Measurements from ENCODE around the gene GSAP. TPM values are rescaled to one million over a fixed set of nuclear protein-coding genes. Genes with fewer than 3 reads are reported as not detected.

The GSAP gene
- total and polyA plus RNA-seq, 2 of the 4 experiments (the other 2 are of a cell fraction): 1.6 to 1.8 TPM

DNA sequence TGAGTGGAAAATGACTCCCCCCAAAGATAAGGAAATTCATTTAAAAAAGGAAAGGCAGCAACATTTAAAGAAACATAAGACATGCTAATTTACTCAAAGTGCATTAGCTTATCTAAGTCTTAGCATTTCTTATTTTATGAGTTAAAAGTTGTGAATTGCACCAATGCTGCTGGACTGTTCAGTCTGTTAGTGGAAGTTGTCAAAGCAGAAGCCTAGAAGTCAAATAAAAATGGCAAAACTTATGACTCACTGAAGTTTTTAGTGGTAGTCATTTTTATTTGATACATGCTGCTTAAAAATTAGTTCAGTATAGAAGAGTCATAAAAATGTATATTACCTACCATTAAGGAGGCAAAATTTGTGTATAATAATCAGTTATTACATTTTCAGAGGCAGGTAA is 125.7 kb downstream of the GSAP start:
- Histone ChIP-seq H3K27ac (ENCODE audit: insufficient read depth, low read length) (no peak overlapping the region), H4K8ac (ENCODE audit: low read depth in 2 of 2, low read length in 2 of 2) (no peak overlapping the region), H2AK5ac (ENCODE audit: low read depth, low read length) (no peak overlapping the region), H3K23ac (ENCODE audit: low read depth, low read length) (no peak overlapping the region), H3K4ac (ENCODE audit: low read depth, low read length) (no peak overlapping the region), H2BK5ac (ENCODE audit: low read depth, low read length, poor library complexity, severe bottlenecking) (no peak overlapping the region), H3K4me3 (ENCODE audit: insufficient read depth, low read depth, low read length) (no peak overlapping the region), H3K36me3 (ENCODE audit: control insufficient read depth, insufficient read depth, low read length) (peaks cover 7% of the 10 kb centered on the region; the same call in 1 of the 2 replicates), H3K18ac (ENCODE audit: low read depth, low read length) (no peak overlapping the region), H3K14ac (replicated peaks; ENCODE audit: low read depth, low read length) (no peak overlapping the region), H3K79me1 (ENCODE audit: low read depth in 1 of 2, low read length in 2 of 2) (no peaks in the 10 kb centered on the region), H3K4me1 (ENCODE audit: control insufficient read depth, insufficient read depth, low read length) (no peaks in the 10 kb centered on the region; the same call in 1 of the 2 replicates), H3K4me2 (ENCODE audit: low read depth, low read length) (no peak overlapping the region), H2AK9ac (replicated peaks; ENCODE audit: low read depth, low read length, poor library complexity) (no peak overlapping the region), H3K27me3 (ENCODE audit: control insufficient read depth, insufficient read depth, low read length) (no peaks in the 10 kb centered on the region), H3K9me1 (ENCODE audit: insufficient read depth, low read length) (peaks cover 6% of the 10 kb centered on the region; the same call in 1 of the 2 replicates), H2AFZ (replicated peaks; ENCODE audit: low read length, poor library complexity) (no peak overlapping the region), H3K9ac (ENCODE audit: low read depth, low read length) (no peak overlapping the region), H4K91ac (ENCODE audit: insufficient read depth, low read depth, low read length) (no peak overlapping the region), H4K5ac (ENCODE audit: low read depth, low read length) (no peak overlapping the region), H3K56ac (ENCODE audit: extremely low read depth, insufficient read depth, low read length) (no peak overlapping the region), H2BK20ac (ENCODE audit: low read depth, low read length) (no peak overlapping the region), H2BK15ac (ENCODE audit: low read depth, low read length) (no peak overlapping the region), H4K20me1 (ENCODE audit: insufficient read depth, low read length) (no peaks in the 10 kb centered on the region), H2BK120ac (ENCODE audit: low read depth, low read length) (no peak overlapping the region), H3K9me3 (ENCODE audit: control insufficient read depth, insufficient read depth, low read length) (no peaks in the 10 kb centered on the region; the same call in 1 of the 2 replicates)
- ChIA-PET CTCF (no interaction called here), POLR2A (ENCODE audit: unreplicated experiment) (no interaction called here)
- ATAC-seq (ENCODE audit: low read depth) (no peak), DNase-seq (no peak)
- TF ChIP-seq RAD21 (IDR thresholded peaks at IDR 0.05; ENCODE audit: low read length): no peak
- TF ChIP-seq SMC3 (IDR thresholded peaks at IDR 0.05; ENCODE audit: low read depth, low read length): no peak
- TF ChIP-seq FOS (IDR thresholded peaks at IDR 0.05; ENCODE audit: low read depth, low read length): no peak
- TF ChIP-seq, protein P1, sequence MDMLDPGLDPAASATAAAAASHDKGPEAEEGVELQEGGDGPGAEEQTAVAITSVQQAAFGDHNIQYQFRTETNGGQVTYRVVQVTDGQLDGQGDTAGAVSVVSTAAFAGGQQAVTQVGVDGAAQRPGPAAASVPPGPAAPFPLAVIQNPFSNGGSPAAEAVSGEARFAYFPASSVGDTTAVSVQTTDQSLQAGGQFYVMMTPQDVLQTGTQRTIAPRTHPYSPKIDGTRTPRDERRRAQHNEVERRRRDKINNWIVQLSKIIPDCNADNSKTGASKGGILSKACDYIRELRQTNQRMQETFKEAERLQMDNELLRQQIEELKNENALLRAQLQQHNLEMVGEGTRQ (IDR thresholded peaks at IDR 0.05; ENCODE audit: low read depth, low read length): no peak
- TF ChIP-seq BHLHE40 (IDR thresholded peaks at IDR 0.05; ENCODE audit: low read depth, low read length): no peak
- TF ChIP-seq MXI1 (IDR thresholded peaks at IDR 0.05; ENCODE audit: borderline replicate concordance, low read depth, low read length): no peak
- no peak for TF ChIP-seq POLR2A (IDR thresholded peaks at IDR 0.05; ENCODE audit: low read depth, low read length)
- no peak for TF ChIP-seq CEBPB (IDR thresholded peaks at IDR 0.05; ENCODE audit: low read depth, low read length)
- TF ChIP-seq CHD1 (IDR thresholded peaks at IDR 0.05; ENCODE audit: low read depth, low read length): no peak
- TF ChIP-seq RCOR1 (IDR thresholded peaks at IDR 0.05; ENCODE audit: insufficient replicate concordance, low read length): no peak
- TF ChIP-seq RFX5 (IDR thresholded peaks at IDR 0.05; ENCODE audit: low read depth, low read length): no peak
- intact Hi-C loops (cut with micrococcal nuclease) (no loop called here), dilution Hi-C loops (cut with HindIII; ENCODE audit: low sequenced_read_pairs, unreplicated experiment) (no loop called here), in situ Hi-C loops (cut with MboI; ENCODE audit: low sequenced_read_pairs) (no loop called here)
- no TSS peak for BruUV-seq (replicated peaks)

All from IMR-90 (cell line).